ENCODE measurements around the gene NLRP12. TPM values are rescaled to one million over a fixed set of nuclear protein-coding genes. Genes with fewer than 3 reads are reported as not detected.
A peak's percentile ranks its signal among the peaks of the same experiment; 100 is the strongest.

The NLRP12 gene
- total RNA-seq, 2 donors from 2014 or later, result 0.11 TPM; not detected in 1

DNA sequence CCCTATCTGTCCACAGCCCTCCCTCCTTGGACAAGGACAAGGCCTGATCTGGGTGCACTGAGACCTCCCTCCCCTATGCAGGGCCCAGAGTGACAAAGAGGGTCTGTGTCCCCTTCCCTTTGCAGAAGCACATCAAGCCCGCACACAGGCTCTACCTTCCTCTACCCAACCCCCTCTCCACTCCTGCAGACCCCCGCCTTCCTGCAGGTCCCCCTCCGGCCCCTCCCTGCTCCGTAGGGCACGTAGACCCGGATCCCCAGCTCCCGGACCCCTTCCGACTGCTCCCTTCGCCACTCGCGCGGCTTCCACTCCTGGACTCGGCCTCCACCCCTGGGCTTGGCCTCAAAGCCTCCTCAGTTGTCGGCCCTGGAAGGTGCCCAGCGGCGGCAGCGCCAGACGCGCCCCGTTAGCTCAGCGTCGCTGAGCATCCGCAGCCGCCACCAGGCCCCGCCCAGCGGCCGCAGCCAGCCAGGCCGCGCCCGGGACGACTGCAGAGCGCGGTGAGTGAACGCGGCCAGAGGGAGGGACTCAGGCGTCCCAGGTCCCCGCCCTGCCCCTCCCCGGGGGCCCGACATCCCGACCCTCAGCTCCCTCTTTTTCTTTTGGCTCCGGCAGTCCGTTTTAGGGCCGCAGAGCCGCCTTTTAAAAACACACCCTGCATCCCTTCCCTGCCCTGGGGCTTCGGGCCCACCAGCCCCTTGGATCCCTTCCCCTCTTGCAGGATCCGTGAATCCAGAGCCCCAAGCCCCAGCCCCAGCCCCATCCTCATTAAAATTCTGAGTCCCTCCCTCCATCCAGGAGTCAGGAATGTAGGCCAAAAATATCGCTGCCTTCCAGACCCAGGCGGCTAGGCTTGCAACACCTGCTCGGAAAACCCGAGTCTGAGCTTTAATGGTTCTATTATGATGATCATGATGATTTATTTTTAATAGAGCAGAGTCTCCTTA lies 42.1 kb upstream of the NLRP12 start:
- TF ChIP-seq, protein P1, sequence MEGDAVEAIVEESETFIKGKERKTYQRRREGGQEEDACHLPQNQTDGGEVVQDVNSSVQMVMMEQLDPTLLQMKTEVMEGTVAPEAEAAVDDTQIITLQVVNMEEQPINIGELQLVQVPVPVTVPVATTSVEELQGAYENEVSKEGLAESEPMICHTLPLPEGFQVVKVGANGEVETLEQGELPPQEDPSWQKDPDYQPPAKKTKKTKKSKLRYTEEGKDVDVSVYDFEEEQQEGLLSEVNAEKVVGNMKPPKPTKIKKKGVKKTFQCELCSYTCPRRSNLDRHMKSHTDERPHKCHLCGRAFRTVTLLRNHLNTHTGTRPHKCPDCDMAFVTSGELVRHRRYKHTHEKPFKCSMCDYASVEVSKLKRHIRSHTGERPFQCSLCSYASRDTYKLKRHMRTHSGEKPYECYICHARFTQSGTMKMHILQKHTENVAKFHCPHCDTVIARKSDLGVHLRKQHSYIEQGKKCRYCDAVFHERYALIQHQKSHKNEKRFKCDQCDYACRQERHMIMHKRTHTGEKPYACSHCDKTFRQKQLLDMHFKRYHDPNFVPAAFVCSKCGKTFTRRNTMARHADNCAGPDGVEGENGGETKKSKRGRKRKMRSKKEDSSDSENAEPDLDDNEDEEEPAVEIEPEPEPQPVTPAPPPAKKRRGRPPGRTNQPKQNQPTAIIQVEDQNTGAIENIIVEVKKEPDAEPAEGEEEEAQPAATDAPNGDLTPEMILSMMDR (IDR thresholded peaks at IDR 0.05), result no peak

DNA sequence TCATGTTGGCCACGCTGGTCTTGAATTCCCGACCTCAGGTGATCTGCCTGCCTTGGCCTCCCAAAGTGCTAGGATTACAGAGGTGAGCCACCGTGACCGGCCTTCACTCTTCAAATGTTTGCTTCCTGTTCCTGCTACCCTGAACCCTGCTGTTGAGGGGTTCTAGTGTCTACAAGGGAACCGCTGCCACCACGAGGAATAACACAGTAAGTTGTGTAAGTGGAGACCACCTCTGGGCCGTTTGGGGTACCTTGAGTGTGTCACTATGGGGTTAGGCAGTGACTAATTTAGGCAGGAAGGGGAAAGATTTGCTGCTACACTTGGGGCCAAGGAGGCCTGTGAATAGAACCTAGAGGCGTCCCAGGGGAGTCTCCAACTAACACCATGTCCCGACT lies 41.4 kb upstream of the NLRP12 start:
- H3K4me1 ChIP-seq, result no peaks in the 10 kb centered on the region
- DNase-seq, result no peak
- H3K27me3 ChIP-seq, result no peaks in the 10 kb centered on the region
- no peaks in the 10 kb centered on the region for H3K36me3 ChIP-seq
- peak overlapping the region; percentile 86 for H3K27ac ChIP-seq
- intact Hi-C loops (cut with DNase I), result no loop called here
- H3K9ac ChIP-seq (ENCODE audit: low read depth in 2 of 2, low read length in 2 of 2), result peak overlapping the region; percentile 70 to 82
- no peaks in the 10 kb centered on the region for H3K9me3 ChIP-seq
- TF ChIP-seq, protein P1 (IDR thresholded peaks at IDR 0.05), result no peak
- no peak overlapping the region for H3K4me3 ChIP-seq

More for the DNA sequence above, 42.1 kb upstream of the NLRP12 start:
- Histone ChIP-seq H3K27ac (peak overlapping the region; percentile 86), H3K27me3 (no peaks in the 10 kb centered on the region), H3K9ac (ENCODE audit: low read depth in 2 of 2, low read length in 2 of 2) (peak overlapping the region; percentile 70 to 82), H3K4me3 (peak overlapping the region; percentile 57), H3K9me3 (no peaks in the 10 kb centered on the region), H3K36me3 (no peaks in the 10 kb centered on the region), H3K4me1 (peaks cover 5% of the 10 kb centered on the region)
- intact Hi-C loops (cut with DNase I), result no loop called here
- DNase-seq, result peak; percentile 82

DNA sequence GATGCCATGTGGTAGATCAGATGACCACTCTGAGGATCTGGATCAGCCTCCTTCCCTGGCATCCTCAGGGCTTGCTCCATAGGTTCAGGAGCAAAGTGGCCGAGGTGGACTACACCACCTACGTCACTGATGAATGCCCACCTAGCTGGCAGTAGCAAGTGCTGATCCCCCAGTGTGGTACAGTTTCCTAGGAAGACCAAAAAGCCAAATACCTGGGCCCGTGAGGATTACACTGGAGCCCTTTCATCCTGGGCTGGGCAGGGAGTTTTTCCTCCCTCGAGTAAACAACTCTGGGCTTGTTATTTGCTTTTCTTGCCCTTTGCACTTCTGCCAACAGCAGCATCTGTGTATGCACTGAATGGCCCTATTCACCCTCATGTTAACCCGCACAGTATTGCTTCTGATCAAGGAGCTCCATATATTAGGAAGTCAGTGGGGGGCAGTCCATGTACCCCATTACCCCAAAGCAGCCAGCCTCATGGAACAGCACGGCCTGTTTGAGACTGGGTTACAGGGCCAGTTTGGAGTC lies 40.3 kb upstream of the NLRP12 start:
- H3K36me3 ChIP-seq, result no peaks in the 10 kb centered on the region
- no peaks in the 10 kb centered on the region for H3K4me1 ChIP-seq
- no peaks in the 10 kb centered on the region for H3K27me3 ChIP-seq
- DNase-seq, result peak; percentile 78
- H3K9ac ChIP-seq (ENCODE audit: low read depth in 2 of 2, low read length in 2 of 2), result no peak overlapping the region
- no peak overlapping the region for H3K27ac ChIP-seq
- TF ChIP-seq, protein P1 (IDR thresholded peaks at IDR 0.05), result no peak
- no peaks in the 10 kb centered on the region for H3K9me3 ChIP-seq
- intact Hi-C loops (cut with DNase I), result no loop called here
- H3K4me3 ChIP-seq, result no peak overlapping the region

DNA sequence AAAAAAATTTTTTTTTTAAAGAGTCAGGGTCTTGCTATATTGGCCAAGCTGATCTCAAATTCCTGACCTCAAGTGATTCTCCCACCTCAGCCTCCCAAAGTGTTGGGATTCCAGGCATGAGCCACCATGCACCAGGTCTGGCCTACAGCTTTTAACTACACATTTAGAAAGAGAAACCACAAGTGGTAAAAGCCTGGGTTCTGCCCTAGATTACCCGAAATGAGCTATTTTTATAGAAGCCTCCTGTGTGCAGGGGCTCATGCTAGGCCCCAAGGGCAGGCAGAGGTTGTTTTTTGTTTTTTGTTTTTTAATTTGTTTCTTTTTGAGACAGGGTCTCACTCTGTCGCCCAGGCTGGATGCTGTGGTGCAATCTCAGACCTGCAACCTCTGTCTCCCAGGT lies 29.6 kb upstream of the NLRP12 start:
- Histone ChIP-seq H3K4me1 (no peaks in the 10 kb centered on the region), H3K4me3 (no peak overlapping the region), H3K27me3 (no peaks in the 10 kb centered on the region), H3K27ac (no peak overlapping the region), H3K36me3 (no peaks in the 10 kb centered on the region), H3K9ac (ENCODE audit: low read depth in 2 of 2, low read length in 2 of 2) (no peak overlapping the region), H3K9me3 (no peaks in the 10 kb centered on the region)
- intact Hi-C loops (cut with DNase I), result no loop called here
- TF ChIP-seq, protein P1 (IDR thresholded peaks at IDR 0.05), result no peak
- DNase-seq, result no peak

DNA sequence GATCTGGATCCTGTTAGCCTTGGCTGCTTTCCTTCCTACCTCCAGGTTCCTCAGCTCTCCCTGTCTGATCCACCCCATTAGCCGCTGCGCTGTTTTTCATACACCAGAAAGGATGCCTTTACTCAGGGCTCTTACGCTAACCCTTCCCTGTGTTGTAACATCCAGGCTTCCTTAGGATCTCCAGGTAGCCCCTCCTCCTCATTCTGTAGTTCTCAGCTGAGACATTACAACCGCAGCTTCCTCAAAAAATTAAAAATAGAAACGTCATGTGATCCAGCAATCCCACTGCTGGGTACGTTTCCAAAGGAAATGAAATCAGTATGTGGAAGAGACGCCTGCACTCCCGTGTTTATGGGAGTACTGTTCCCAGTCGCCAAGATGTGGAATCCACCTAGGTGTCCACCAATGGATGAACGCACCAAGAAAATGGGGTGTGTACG lies 25.1 kb upstream of the NLRP12 start:
- Histone ChIP-seq H3K4me1 (no peaks in the 10 kb centered on the region), H3K27me3 (no peaks in the 10 kb centered on the region), H3K4me3 (no peak overlapping the region), H3K9me3 (no peaks in the 10 kb centered on the region), H3K9ac (ENCODE audit: low read depth in 2 of 2, low read length in 2 of 2) (no peak overlapping the region), H3K27ac (no peak overlapping the region), H3K36me3 (no peaks in the 10 kb centered on the region)
- intact Hi-C loops (cut with DNase I), result loop anchor here (5.0 to 10.0 kb wide), 3 partner anchors 33 to 173 kb away; partner anchors contain the start of genes CACNG7 and PRKCG
- no peak for DNase-seq
- TF ChIP-seq, protein P1 (IDR thresholded peaks at IDR 0.05), result no peak

All from colonic mucosa (tissue), 4 donors.